T follicular helper cell (primary cell): Measurements from ENCODE around the gene MAP1B.
"Not testable (repeated sequence)": the region's sequence is repeated elsewhere in the genome, so short reads cannot be mapped to it uniquely, and the experiment has no call there.

ENCODE experiments used
- DNase-seq: peaks from one replicate; pipeline ENCODE4 v3.0.0-alpha.2; 2020; ENCODE audit warnings: low read depth
- total RNA-seq, 2 experiments: gene quantifications; one replicate each; lab custom pipeline; 2026; lab: John Stamatoyannopoulos, UW

MAP1B gene
- total RNA-seq, result 0 to 0.22 reads per million in 2 experiments

DNA sequence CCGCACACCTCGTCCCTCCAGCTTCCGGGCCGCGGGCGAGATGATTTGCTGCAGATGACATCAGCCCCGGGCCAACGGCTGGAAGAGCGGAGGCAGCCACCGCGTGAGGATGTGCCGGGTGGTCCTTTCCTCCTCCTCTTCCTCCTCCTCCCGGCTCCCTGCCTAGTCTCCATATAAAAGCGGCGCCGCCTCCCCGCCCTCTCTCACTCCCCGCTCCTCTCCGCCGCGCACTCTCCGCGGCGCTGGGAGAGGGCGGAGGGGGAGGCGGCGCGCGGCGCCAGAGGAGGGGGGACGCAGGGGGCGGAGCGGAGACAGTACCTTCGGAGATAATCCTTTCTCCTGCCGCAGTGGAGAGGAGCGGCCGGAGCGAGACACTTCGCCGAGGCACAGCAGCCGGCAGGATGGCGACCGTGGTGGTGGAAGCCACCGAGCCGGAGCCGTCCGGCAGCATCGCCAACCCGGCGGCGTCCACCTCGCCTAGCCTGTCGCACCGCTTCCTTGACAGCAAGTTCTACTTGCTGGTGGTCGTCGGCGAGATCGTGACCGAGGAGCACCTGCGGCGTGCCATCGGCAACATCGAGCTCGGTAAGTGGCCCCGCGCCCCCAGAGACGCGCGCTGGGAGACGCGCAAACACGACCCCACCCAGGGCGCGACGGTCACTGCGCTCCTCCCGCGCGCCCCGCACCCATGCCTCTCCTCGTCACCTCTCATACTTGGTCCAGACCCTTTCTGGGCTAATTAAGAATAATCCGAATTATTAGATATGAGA lies at the start of gene MAP1B:
Gene MAP1B (plus strand): TSS at position 345 of the 770 bp plus-strand sequence. CDS start 57 bp downstream, at position 402.
- DNase-seq, result no peak

DNA sequence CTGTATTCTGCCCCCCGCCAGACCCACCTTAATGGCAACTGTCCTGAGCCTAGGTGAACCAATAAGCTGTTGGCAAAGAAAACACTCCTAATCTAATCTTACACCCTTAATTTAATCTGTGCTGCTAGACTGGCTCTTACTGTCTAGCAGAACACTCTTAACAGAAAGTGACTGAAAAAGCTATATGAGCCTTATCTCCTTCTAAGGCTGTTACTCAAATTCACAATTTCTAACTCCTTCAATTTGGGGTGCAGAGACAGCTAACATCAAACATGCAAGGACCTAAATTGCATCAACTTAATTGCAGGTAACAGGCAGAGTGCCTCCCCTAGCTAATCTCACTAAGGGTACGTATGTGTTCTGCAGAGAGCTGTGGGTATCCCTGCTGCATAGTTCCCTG lies 49.5 kb upstream of the MAP1B start:
- DNase-seq, result no peak

DNA sequence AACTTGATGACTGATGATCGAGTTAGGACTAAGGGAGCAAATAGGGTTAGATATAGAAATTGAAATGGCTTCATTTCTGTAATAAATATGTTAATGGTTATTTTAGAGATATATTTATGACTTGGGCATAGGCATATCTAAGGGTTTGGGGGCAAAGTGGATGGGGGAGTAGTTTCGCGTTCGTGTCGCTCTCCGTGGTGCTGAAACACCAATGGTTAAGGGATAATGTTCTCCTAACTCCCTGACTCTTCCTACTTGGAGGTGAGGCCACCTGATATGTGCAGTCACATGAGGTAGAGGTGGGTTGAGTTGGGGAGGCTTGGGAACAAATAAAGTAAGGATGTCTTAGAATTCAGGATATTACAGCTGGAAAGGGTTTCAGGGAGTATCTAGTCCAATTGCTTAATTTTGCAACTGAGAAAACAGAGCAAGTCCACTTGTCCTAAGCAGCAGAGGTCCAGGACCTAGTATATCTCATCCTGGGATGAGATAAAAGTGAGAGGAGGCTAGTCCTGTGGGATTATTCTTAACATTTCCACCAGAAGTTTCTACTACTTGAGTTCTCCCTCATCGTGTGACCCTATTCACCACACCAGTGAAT lies 44.0 kb upstream of the MAP1B start:
- no peak for DNase-seq

DNA sequence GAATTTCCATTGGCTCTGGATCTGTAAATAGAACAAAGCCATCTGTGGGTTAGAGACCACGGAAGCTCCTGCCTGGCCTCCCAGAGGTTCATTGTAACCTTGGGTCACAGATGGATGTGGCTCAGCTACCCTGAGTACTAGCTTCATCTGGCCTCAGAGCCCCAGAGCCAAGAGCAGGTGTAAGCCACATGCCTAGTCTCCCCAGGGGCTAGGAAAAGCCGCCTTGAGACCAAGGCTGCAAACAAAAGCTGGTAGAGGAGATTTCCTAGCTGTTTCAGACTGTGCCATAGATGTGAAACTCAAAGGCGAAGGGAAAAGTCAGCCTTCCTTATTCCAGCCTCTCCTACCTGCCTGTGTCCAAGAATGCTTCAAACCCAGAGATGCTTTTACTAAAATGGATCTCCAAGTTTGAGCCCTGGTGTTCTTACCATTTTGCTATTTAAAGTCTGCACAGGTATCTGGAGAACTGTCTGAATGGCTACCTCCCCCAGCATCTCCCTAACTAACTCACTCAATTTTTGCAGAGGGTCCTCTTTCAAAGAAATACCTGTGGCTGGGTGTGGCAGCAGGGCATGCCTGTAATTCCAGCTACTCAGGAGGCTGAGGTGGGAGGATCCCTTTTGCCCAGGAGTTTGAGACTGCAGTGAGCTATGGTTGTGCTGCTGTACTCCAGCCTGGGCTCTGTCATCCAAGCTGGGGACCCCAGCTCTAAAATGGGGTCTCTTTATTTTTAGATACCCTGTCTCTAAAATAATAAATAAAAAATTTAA lies 42.3 kb upstream of the MAP1B start:
- no peak for DNase-seq

DNA sequence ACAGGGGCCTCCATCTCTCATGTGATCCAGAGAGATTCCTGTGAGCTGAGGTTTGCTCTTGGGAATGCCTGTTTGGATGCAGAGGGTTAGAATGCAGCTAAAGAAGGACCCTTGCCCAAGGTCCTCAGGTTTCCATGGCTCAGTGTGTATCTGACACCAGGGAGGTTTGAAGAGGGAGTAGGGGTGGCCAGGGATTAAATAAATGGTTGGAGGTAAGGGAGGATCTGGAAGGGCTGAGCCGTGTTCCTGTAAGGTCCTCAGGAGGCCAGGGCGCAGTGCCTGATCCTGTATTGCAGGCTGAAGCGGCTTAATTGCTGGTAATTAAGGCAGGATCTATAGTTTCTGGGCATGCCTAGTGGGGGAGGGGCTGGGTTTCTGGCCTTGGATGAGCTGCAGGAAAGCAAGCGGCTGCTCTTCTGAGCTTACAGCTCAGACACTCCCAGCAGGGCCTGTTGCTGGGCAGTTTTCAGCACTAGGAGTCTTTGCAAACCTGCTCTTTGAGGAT lies 41.5 kb upstream of the MAP1B start:
- DNase-seq, result no peak

DNA sequence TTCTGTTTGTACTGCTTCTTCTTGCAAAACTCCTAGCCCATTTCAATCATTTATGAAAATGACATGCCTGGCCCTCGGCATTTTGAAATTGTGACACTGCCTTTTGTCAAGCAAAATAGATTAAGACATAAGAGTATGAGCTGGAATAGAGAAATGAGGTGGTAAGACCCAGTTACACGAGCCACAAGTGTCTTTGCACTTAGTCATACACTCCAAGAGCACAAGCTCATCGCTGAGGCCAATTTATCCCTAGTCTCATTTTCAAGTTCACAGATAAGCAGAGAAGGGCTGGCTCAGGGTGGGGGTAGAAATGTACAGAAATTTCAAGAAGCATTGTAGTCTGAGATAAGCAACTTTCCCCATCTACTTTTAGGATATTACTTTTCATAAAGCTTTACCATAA lies 40.6 kb upstream of the MAP1B start:
- DNase-seq, result no peak

DNA sequence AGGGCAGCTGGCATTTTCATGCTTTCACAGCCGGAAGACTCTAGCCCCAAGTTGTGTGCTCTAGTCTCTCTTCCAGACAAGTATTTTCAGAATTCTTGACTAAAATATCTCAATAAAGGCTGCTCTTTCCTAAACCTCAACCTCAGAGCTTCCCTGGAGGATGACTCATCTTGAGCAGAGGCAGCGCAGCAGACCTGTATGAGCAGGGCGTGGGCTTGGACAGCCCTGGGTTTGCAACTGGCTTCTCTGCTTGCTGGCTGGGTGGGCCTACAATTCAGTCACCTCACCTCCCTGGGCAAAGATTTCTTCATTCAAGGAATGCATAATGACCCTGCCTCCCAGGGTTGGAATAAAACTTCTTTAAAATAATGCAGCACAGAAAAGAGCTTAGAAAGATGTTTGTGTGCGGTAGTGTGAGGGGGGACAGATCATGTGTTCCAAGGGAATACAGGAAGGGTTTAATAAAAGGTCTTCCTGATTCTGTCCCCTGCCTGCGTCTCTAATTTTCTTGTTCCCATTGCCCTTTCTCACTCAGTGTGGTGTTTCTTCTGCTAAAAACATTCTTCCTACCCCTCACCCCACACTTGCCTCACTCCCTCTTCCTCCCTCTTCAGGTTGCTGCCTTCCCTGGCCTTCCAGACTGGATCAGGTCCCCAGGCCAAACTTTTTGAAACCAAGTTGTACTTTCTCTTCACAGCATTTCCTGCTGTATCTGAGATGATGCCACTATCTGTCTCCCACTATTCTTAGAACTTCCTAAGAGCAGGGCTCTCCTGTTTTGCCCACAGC lies 39.4 kb upstream of the MAP1B start:
- no peak for DNase-seq

DNA sequence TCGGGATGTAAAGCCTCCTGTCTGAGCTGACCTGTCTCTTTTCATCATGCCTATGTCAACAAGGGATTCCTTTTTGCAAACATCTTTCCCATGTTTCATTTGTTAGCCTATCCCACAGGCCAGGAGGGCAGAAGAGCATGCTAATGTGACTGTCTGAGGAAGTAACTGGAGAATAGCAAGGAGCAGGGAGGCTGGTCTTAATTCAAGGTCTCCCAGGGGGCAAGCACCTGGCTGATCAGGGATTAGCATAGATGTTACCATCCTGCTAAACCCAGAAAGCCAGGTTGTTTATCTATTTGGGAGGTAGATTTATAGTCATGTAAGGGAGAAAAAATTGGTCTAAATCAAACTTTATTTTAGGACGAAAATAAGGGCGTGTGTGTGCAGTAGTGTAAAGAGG lies 36.7 kb upstream of the MAP1B start:
- no peak for DNase-seq

DNA sequence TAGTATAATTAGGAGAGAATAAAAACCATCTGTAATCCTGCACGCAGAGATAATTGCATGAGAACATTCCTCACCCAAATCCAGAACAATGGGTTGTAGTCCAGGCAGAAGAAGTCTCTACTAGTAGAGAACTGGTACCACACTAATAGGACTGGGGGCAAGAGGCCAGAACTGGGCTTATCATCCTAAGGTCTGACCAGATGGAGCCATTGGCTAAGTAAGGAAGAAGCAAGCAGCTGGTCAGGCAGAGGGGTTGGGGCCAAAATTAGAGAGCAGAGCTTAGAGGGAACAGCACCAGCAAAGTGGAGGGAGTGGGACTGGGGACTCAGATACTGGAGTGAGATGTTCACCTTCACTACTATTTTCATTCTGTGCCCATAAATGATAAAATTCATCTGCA lies 35.4 kb upstream of the MAP1B start:
- DNase-seq, result no peak

DNA sequence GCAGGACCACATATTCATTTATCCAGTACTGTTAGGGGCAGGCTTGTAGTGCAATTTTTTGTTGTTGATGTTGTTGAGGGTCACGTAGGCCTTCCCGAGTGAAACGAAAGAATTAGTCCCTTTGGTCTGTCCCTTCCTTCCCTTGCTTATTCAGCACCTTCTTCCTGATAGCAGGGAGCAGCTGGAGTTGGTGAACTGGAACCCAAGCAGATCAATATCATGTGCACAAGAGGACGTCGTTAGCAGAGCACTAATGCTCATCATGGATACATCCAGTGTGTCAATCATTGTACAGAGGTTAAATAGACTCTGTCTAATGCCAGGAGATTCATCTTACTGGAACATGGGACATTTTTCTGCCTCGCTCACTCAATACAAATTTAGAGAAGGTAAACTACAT lies 33.0 kb upstream of the MAP1B start:
- no peak for DNase-seq

DNA sequence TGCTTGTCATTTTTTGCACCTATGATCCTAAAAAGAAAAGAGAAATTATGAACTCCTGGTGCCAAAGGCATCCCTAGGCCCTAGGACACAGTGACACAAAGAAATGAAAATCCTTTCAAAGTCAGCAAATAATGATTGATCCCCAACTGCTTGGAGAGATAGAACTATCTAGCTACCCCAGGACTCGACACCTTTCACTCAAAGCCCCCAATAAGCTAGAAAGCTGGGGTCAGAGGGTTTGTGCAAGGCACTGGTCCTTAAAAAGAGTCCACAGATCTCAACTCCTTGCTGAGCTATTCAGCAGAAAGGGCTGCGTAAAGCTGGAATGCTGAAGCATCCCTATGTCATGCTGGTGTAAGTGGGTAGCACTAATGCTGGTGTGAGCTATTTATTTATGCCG lies 31.8 kb upstream of the MAP1B start:
- no peak for DNase-seq

DNA sequence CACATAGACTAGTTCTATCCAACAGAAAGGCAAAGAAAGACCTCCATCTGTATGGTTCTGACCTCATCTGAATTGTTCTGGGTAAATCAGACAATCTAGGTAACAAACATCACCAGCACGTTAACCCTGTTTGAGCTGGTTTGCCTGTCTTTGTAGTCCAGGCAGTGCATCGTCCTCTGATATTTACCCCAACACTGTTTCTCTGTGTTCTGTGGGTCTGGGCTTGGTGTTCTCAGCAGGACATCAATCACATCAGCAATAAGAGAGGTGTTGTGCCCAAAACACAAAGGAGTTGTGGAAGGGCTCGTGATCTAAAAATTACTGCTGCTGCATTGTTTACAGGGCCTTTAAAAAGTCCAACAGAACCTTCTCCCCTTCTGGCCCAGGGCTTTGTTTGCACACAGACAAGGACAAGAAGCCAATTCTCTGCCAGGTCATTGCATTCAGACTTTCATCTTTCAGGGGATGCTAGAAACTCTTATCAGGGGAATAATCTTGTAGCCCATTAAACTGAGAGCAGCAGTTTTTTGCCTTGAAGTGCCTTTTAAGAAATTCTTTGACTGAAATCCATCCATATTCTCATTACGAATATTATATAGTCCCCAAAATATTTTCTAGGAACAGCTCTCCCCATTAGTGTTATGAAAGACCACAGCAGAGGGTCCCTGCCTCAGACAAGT lies 30.5 kb upstream of the MAP1B start:
- DNase-seq, result no peak

DNA sequence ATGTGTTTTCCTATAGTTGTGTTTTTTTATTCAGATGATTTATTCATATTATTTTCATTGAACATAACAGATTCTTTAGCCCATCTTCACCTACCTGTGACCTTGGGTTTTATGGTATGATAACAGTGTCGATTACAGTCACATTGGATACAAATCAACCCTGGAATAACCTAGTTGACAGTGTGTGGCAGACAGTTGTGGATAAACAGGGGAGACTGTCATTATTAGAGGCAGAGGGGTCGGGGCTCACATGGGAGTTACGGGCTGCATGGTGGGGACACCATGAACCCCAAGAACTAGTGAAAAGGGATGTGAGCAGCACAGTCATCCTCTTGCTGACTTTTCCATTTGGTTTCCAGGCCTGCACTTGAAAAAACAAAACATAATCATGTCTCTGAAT lies 29.9 kb upstream of the MAP1B start:
- no peak for DNase-seq

DNA sequence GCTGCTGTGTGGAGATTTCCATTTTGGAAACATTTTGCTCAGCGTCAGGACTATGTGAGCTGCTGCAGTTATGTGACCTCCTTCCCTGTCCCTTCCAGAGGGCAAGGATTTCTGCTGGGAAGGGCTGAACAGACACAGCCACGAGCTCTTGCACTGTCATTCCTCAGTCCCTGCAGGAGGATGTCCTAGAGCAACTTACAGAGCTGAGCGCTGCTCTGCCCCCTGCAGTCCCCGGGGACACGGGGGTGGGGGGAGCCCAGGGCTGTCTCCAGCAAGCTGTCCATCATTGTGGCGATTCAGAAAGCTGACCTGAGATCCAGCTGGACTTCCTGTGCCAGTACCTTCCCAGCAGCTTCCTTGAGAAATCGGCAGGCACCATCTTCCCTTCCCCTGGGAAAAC lies 28.0 kb upstream of the MAP1B start:
- no peak for DNase-seq

DNA sequence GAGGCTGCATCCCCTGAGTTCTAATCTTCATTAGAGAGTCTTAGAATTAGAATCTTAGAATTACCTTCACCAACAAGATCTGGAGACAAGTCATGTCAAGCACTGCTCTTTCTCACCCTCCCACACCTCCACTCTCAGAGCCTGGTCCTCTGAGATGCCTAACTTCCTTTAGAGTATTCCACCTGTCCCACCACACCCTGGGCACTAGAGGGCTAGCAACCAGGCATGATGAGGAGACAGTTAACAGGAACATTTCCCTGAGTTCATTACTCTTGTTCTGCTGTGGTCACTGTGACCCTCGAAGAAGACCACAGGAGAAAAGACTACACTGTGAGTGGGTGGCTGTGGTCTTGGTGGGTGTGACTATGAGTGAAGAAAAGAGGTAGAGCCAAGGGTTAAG lies 25.2 kb upstream of the MAP1B start:
- no peak for DNase-seq

DNA sequence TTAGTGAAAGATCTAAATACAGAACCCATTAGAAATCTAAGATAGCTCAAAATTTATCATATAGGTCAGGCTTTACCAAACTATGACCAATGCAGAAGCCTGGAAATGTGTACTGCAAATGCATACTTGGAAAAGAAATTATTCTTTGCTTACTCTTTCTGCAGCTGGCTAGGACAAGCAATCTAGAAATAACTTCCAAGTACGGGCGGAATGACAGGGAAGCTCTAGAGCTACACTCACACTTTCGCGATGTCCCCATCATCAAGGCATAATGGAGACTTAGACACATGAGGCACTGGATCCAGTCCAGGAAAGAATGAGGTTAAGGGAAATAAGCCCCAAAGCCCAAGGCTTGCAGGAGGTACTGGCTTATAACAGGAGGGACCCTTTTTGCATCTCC lies 22.4 kb upstream of the MAP1B start:
- no peak for DNase-seq

DNA sequence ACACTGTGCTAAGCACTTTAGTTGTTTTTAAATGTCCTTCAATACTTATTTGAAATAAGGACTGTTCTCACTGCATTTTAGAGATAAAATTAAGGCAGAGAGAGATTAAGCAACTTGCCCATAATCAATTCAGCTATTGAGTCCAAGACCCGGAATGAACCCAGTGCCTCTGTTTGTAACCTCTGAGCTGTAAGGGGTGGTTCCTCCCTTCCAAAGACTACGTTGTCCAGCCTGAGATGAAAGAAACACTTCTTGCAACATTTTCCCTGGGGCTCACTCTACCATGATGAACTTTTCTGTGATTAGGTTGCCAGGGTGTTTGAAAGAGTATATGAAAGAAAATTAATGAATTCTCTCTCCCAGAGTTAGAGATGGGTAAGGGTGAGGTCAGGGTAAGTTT lies 22.0 kb upstream of the MAP1B start:
- DNase-seq, result no peak

DNA sequence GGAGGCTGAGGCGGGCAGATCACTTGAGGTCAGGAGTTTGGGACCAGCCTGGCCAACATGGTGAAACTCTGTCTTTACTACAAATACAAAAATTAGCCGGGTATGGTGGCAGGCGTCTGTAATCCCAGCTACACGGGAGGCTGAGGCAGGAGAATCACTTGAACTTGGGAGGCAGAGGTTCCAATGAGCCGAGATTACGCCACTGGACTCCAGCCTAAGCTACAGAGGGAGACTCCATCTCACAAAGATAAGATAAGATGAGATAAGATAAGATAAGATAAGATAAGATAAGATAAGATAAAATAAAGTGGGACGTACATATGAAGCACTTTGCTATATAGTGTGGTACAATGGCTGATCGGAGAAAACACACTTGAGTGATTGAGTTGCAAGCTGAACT lies 17.6 kb upstream of the MAP1B start:
- not testable (repeated sequence) for DNase-seq

DNA sequence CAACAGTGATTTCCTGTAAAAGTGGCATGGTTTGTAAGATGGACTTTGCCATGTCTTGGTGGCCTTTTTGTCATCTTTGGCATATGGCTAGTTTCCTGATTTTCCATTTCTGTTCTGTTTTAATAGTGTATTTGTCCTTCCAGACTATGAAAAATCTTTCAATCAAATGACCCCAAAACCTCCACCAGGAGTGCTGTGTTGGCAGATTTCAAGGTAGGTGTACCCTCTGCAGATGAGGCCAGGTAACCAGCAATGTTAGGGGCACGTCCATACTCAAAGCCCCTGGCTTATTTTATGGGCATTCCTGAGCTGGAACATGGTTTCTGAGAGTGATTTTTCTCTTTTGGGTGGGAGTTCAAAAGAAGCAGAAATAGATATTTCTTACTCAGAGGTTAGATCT lies 15.2 kb upstream of the MAP1B start:
- no peak for DNase-seq

DNA sequence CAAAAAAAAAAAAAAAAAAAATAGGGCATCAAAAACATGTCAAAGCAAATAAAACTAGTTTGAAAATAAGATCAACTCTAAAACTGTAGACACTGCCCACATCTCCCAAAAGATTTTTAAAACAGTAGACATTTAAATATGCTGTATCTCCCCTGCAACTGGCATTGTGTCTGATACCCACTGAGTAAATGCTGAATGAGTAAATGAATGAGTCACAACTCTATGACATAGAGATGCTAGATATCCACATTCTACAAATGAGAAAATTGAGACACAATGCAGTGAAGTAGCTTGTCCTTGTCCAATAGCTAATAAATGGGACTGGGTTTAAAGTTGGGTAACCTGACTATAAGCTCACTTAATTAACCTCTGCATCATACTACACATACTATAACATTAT lies 14.1 kb upstream of the MAP1B start:
- DNase-seq, result no peak

DNA sequence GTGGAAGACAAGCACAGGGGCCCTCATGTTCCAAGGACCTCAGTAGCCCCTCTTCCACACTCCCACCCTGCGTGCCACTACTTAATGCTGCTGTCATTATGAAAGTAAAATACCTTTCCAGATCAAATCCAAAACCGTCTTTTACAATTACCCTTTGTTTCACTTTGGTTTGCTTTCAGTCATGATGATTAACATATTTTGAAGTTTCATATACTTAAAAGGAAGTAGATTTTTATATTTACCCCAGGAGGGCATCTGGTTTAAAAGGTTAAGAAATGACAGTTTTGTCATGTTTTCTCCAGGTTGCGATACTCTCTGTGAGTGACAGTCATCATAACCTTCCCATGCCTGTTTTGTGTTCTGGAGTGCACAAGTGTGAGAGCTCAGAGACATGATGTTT lies 13.5 kb upstream of the MAP1B start:
- DNase-seq, result no peak
